NCI-H2029 treated with DMSO at 0.1 percent for 48 hours (cell line): ENCODE measurements around the gene MAN1A1.

ENCODE experiments used
- DNase-seq: peaks from one replicate; lab custom pipeline; 2025; lab: John Stamatoyannopoulos, UW

The MAN1A1 gene

DNA sequence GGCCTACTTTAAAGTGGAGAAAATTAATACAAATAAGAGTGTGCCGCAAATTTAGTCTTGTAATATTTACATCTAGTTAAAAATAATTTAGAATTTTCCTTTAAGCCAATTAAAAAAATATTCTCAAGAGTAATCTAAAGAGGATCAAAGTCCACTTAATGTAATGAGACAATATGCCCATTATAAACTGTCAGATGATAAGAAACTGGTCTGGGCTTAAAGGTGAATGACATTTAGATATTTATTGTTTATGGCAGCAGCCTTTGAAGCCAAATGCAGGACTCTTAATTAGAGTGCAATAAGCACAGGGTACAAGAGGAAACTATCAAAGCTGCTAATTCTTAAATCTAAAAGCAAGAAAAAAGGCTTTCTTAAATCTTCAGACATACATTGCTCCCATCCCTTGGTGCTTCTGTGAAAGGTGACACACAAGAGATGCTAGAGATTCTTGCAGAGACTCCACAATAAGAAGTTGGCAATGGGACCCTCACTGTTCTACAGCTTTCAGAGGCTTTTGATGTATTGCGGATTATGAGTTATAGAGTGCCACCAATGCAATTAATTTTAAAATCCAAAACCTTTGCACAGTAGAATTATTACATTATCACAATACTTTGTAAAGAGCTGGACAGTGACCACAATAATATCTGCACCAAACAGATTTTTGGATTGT lies 116.1 kb downstream of the MAN1A1 start:
- no peak for DNase-seq

GRCh38 chr6:119231394-119231793 lies 118.2 kb downstream of the MAN1A1 start:
- no peak for DNase-seq

GRCh38 chr6:119230160-119230559 lies 119.4 kb downstream of the MAN1A1 start:
- no peak for DNase-seq

DNA sequence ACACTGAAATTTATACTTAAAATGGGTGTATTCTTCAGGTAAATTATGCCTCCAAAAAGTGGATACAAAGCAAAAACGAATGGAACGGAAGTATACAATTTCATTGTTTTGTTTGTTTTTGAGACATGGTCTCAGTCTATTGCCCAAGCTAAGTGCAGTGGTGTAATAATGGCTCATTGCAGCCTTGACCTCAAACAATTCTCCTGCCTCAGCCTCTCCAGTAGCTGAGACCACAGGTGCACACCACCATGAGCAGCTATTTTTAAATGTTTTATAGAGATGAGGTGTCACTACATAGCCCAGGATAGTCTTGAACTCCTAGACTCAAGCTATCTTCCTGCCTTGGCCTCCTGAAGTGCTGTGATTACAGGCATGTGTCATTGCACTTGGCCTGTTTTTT lies 122.2 kb downstream of the MAN1A1 start:
- DNase-seq: no peak

- DNase-seq: peak; percentile 57
Observed at GRCh38 chr6:119226089-119226488, 123.5 kb downstream of the MAN1A1 start.

DNA sequence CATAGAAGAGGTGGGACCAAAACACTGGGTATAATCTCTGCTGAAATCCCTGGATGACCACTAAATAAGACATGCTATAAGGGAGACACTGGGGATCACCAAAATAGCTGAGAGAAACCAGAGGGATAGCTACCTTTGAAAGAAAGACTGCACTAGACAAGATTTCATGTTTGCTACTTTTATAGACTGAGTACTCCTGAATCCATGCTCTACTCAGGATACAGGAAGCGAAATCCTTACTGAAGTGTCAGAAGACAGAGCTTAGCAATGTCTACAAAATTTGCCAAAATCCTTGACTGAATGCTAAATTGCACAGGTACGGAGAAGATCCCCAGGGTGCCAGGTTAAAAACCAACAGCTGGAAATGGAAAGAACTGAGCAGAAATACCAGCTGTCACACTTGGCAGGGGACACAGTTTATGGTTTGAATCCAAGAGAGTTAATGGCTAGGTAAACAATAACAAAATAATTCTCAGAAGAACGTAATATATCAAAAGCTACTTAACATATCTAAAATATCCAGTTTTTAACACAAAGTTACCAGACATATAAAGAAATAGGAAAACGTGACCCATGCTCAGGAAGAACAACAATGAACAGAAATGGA lies 125.4 kb downstream of the MAN1A1 start:
- DNase-seq: peak; percentile 52

DNA sequence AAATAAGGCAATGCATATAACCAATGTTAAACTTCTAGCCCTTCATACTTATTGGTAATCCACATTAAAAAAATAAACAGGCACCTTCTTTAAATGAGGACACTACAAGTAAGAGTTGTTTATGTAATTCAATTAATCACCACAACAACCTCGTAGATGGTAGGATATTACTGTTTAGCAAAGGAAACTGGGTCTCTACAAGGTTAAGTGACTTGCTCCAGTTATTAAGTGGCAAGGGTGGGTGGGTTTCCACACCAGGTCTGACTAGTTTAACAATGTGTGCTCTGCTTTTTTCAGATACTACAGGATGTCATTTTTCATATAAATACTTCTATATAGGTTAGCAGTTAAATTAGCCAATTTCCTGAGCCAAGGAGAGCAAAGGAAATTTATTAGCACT lies 129.1 kb downstream of the MAN1A1 start:
- no peak for DNase-seq

DNA sequence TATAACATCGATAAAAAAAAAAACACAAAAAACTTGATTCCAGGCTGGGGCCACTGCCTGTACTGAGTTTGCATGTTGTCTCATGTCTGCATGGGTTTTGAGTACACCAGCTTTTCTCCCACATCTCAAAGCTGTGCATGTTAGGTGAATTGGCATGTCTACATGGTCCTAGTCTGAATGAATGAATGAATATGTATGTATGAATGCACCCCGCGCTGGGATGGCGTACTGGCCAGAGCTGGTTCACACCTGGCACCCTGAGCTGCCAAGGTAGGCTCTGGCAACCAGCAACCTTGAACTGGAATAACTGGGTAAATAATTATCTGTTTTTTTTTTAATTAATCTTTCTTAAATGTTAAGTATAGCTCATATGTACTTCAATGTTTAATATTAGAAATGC lies 131.0 kb downstream of the MAN1A1 start:
- no peak for DNase-seq

GRCh38 chr6:119215885-119216590 lies 133.5 kb downstream of the MAN1A1 start:
- DNase-seq: no peak

GRCh38 chr6:119215309-119215708 lies 134.3 kb downstream of the MAN1A1 start:
- DNase-seq: no peak

DNA sequence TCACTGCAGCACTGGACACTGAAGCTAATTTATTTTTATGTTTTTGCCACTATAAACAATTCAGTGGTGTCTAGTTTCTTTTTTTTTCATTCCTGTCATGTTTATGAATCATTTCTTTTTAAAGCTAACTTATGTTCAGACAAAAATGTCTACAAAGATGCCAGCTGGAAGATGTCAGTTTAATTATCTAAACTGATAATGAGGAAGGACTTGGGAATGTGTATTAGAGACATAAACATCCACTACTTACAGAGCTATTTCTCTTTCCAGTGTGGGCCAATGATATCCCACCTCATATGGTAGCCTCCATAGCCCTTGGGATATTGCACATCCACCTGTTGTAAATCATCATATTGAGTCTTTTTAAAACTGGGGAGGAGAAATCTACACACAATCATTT lies 139.0 kb downstream of the MAN1A1 start:
- DNase-seq: no peak

DNA sequence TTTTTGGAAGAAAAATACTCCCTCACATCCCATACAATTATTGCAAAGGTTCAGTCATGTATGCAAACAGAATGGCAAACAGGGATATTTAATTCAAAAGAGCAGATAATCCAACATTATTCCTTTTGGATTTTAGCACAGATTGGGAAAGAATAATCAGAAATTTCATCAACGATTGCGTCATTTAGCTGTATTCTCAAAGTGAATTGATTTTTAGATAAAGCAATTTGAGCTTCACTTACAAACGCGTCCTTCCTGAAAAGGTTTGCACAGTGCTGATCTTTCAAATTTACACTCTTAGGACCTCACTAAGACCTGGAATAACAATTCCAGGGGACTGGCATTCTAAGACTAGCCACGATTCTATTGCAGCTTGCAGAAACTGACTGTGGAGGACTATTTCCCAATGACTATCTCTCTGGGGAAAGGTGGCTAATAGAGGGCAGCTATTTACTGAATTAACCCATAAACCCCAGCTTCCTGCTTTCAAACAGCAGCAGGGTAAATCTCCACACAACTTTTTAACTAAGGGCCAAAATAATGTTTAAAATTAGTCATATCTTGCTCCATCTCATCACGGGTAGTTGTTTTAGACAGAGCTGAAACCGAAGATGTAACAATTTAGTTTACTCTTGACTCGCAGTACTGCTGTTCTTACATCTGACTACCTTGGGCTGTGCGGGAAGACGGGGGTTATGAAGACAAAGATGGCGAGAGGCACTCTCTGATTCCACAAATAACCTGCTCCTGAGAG lies 139.9 kb downstream of the MAN1A1 start:
- no peak for DNase-seq

DNA sequence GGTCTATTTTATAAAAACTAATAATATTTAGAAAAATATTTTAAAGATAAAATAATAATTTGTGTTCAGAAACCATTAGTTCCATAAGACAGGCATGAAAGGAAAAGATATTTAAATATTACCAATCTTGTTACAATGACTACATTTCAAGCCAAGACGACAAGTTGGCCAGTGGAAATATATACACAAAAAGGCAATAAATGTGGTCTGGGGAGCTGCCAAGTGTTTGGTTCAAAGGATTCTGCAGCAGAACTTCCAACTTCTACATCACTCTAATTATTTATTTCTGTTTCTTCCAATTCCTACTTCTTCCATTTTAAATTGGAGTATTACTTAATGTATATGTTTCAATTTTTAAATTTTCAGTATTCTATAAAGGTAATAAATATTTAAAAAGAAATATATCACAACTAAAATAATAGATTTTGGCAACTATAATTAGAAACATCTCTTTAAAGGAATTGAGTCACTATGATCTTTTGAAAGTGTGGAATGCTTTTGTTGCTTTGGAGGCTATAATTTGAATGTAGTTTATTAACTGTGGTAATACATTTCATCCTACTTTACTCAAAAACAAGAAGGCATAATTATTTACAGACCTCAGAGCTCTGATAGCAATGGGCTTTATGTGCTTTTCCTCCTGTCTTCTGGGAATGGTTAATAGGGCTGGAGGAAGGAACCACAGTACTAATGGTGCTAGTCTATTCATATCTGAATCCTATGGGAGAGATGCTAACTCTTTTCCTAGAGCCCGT lies 141.4 kb downstream of the MAN1A1 start:
- no peak for DNase-seq

GRCh38 chr6:119207327-119207726 lies 142.2 kb downstream of the MAN1A1 start:
- no peak for DNase-seq

DNA sequence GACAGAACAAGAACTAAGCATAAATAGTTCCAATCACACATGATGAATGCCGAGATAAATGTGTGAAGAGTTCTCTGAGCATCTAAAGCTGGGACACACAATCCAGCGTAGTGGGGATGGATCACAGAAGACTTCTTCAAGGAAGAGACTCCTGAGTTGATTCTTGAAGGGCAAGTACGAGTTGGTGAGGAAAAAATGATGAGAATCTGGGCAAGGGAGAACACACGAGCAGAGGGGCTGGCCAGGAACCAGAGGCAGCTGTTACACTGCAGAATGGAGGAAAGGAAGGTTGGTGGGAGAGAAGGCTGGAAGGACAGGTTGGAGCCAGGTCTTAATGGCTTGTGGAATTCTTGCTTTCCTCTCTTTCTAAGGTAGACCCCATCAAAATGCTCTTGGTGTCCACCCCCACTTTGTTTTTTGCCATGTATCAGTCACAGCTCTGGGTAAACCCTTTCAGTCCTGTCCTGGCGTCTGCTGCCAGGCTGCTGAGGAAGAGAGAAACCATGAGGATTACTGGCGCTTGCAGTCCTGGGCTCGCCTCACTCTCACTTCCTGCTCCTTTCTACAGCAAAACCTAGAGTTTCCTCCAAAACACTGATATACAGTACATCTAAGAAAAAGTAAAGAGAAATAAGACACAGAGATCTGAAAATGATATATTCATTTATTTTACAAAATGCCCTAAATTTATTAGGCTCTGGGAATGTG lies 143.5 kb downstream of the MAN1A1 start:
- no peak for DNase-seq

- no peak for DNase-seq
Observed at GRCh38 chr6:119204719-119205118, 144.8 kb downstream of the MAN1A1 start.

- DNase-seq: peak; percentile 30
Observed at GRCh38 chr6:119201480-119201879, 148.1 kb downstream of the MAN1A1 start.

GRCh38 chr6:119200512-119201175 lies 148.9 kb downstream of the MAN1A1 start:
- DNase-seq: no peak

GRCh38 chr6:119197271-119197670 lies 152.3 kb downstream of the MAN1A1 start:
- DNase-seq: no peak

DNA sequence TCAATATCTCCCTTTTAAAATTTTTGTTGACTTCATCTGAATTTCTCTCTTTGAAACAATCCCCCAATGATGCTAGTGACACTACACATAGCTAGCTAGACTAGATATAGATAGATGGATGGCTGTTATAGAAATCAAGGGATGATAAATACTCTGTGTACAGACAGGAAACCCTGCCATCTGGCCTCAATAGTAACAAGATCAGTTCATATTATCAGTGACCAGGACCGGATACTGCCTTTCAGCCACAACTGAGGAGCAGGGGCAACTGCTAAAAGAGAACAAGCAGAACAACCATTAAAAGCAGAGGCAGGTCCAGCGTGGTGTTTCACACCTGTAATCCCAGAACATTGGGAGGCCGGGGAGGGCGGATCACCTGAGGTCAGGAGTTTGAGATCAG lies 152.8 kb downstream of the MAN1A1 start:
- no peak for DNase-seq

DNA sequence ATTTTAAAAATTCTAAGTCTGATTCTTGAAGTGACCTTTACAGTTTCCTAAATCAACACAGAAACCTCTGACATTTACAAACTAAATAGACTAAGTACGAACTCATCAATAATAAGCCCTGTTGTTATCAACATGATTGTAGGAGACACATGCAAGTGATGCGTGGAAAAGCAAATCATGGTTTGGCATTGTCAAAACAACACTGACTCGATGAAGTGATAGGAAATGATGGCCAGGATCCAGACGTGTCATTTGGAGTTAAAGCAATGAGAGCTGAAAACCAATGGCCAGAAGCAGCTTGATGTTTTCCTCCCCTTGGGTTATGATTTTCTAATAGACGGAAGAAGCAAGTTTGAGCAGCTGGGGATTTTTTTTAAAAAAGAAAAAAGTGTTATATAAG lies 153.7 kb downstream of the MAN1A1 start:
- no peak for DNase-seq
